ENCODE results near the gene AGBL4.
A peak's percentile ranks its signal among the peaks of the same experiment; 100 is the strongest.

The AGBL4 gene

DNA sequence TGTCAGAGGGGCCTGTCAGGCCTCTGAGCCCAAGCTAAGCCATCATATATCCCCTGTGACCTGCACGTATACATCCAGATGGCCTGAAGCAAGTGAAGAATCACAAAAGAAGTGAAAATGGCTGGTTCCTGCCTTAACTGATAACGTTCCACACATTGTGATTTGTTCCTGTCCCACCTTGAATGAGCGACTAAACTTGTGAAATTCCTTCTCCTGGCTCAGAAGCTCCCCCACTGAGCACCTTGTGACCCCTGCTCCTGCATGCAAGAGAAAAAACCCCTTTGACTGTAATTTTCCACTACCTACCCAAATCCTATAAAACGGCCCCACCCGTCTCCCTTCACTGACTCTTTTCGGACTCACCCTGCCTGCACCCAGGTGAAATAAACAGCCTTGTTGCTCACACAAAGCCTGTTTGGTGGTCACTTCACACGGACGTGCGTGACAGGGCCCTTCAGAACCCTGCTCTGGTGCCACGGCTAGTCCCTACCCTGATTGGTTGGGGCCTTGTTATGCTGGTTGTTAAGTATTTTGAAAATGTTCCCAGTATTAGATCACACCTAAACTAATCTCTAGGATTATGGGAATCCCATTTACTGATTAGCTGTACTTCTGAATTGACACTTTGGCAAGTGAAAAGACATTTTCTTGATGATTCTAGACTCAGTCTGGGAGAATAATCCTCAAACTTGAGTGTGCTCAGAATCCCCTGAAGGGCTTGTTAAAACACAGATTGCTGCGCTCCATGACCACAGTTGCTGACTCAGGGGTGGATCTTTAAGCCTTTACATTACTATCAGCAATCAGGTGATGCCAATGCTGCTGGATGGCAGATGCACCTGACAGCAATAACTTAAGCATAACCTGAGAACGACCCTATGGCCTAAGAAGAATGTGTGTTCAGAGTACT is 1523.0 kb downstream of the AGBL4 start:
- no peak for DNase-seq

DNA sequence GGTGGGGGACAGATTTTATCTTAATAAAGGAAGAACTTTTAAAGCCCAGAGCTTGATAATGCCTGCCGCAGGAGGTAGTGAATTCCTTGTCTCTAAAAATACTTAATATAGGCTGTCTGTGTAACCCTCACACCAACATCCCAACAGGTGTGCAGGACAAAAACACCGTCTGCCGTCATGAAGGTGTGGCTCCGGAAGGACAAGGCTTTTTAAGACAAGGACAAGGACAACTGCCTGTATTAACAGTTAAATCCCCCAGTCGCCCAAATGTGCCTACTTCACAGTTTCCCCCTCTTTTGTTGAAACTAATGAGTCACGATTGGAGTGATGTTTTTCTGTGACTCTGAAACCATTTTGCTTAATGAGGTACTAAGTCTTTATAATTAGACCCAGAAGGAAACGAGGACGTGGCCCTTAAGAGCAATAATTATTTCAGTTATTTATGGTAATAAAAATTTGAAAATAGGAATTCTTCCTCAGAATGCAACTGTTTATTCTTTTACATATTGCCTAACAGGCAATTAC is 1524.5 kb downstream of the AGBL4 start:
- DNase-seq: no peak

- DNase-seq: peak; percentile 85
These were observed 1525.5 kb downstream of the AGBL4 start for GRCh38 chr1:48498096-48498791.

- DNase-seq: no peak
These were observed 1527.8 kb downstream of the AGBL4 start for GRCh38 chr1:48495911-48496310.

DNA sequence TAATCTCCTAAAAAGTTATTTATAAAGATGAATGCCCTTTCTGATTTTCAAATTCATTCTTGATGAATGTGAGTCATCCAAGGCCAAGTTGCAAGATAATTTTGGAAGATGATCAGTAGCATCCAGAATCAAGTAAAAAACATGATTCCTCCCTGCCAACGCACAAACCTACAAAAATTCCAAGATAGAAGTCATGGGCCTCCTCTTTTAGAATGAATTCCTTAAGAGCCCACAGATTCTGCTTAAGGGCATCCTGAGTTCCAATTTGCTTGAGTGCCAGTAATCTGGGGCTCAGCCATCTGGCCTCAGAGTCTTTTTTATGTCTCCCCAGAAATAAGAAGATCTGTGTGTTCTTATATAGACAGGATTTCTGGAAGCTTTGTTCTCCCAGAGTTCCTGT is 1528.6 kb downstream of the AGBL4 start:
- no peak for DNase-seq

GRCh38 chr1:48493970-48494769 is 1529.6 kb downstream of the AGBL4 start:
- DNase-seq: peak; percentile 62

GRCh38 chr1:48493041-48493440 is 1530.7 kb downstream of the AGBL4 start:
- no peak for DNase-seq

GRCh38 chr1:48492392-48492791 is 1531.4 kb downstream of the AGBL4 start:
- DNase-seq: peak; percentile 54

- DNase-seq: no peak
These were observed 1535.0 kb downstream of the AGBL4 start for GRCh38 chr1:48488721-48489120.
